H7 (cell line): ENCODE data around the gene BRD3OS. TPM values are rescaled to one million over a fixed set of nuclear protein-coding genes. Genes with fewer than 3 reads are reported as not detected.
"Not testable (repeated sequence)": the region's sequence is repeated elsewhere in the genome, so short reads cannot be mapped to it uniquely, and the experiment has no call there.

Source experiments
- DNase-seq: peaks from one replicate; pipeline ENCODE4 v3.0.0; 2012
- H3K27me3 ChIP-seq: 2 replicates; pipeline ENCODE4 v1.6.0; 2011; ENCODE audit warnings: mild to moderate bottlenecking, low read length; ENCODE audit not compliant: control insufficient read depth, insufficient read depth
- H3K36me3 ChIP-seq: replicated peaks from 2 replicates; pipeline ENCODE4 v1.5.1; 2011; ENCODE audit warnings: low read length; ENCODE audit not compliant: control insufficient read depth, insufficient read depth
- H3K4me3 ChIP-seq: 2 replicates; pipeline ENCODE4 v1.5.1; 2011; ENCODE audit warnings: low read depth, mild to moderate bottlenecking, control low read depth, low read length, moderate library complexity; ENCODE audit not compliant: insufficient read depth
- total RNA-seq: library from RNA; depleted of rRNA; stranded (reverse); fragments of >200 nt; shearing (Covaris generic); gene quantifications from 2 replicates; pipeline ENCODE4 v1.2.3, GENCODE V29; 2014

Gene BRD3OS
- total RNA-seq, 1 experiment from 2014 or later = 25.7 TPM

DNA sequence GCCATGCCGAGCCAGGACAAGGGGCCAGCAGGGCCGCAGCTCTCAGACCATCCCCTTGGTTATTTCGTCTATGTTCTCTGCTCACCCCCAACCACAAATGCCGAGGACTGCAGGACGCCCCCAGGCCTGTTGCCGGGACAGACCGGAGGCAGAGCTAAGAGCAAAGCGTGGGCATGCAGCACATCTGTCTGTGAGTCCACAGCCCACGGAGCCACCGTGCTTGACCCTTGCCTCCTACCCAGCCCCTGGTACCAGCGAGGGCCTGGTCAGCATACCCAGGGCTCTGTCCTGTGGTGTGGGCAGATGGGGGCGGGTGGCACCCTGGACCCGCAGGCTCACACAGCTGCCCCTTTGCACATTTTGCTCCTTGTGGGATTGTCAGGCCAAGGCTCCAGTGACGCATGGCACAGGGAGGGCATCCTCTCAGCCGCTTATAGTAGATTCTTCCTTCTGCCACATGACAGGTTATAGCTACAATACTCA lies 37.8 kb downstream of the BRD3OS start:
- Histone ChIP-seq H3K27me3 (no peaks in the 10 kb centered on the region), H3K4me3 (no peak overlapping the region)
- peak; percentile 64 for DNase-seq

DNA sequence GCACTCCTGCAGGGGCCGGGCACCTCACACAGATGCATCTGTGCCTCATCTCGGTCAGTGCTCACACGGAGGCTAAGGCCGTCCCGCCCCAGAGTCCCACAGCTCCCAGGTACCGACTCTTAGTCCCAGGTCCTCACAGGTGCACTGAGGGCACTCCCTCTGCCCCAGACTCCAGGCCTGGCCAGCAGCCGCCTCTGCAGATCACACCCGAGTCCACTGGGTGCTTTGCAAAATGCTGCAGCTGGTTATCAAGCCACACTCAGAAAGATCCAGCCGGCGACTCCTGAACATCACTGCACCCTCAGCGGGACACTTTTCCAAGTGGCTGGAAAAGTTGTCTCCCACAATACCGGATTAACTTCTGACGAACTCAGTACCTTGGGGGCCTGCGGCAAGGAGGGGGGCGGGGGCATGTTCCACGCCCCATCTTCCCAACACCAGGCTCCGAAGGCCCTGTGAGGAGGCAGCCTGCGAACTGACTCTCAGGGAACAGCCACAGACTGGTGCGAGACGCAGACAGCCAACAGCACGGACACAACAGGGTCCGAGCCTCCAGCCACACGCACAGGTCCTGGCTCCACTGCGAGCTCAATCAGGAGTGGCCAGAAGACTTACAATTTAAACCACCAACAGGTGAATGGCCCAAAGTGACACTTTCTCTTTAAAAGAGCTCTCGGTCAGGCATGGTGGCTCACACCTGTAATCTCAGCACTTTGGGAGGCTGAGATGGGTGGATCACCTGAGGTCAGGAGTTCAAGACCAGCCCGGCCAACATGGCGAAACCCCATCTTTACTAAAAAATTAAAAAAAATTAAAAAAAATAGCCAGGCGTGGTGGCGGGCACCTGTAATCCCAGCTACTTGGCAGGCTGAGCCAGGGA lies 38.5 kb downstream of the BRD3OS start:
- Histone ChIP-seq H3K36me3 (no peaks in the 10 kb centered on the region), H3K27me3 (no peaks in the 10 kb centered on the region), H3K4me3 (no peak overlapping the region)
- DNase-seq = peak; percentile 53

More for the DNA sequence above, 37.8 kb downstream of the BRD3OS start:
- H3K36me3 ChIP-seq = no peaks in the 10 kb centered on the region

DNA sequence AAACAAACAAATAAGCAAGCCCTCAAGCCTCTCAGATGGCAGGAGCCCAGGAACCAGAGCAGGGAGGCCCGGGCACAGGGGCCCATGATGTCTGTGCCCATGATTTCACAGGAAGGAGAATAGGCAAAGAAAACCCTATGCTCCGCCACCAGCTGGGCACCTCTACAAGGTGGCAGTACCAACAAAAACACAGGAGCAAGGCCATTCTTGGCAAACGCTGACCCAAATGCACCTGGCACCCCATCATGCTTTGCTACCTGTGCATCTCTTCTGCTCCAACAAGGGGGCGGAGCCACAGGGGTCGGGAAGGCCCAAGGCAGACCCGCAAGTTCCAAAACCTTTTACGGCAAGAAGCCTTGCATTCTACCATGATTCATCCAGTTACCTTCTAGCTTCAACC lies 39.4 kb downstream of the BRD3OS start:
- H3K27me3 ChIP-seq = peaks cover 5% of the 10 kb centered on the region
- DNase-seq = peak; percentile 53
- H3K36me3 ChIP-seq = no peaks in the 10 kb centered on the region
- H3K4me3 ChIP-seq = no peak overlapping the region

DNA sequence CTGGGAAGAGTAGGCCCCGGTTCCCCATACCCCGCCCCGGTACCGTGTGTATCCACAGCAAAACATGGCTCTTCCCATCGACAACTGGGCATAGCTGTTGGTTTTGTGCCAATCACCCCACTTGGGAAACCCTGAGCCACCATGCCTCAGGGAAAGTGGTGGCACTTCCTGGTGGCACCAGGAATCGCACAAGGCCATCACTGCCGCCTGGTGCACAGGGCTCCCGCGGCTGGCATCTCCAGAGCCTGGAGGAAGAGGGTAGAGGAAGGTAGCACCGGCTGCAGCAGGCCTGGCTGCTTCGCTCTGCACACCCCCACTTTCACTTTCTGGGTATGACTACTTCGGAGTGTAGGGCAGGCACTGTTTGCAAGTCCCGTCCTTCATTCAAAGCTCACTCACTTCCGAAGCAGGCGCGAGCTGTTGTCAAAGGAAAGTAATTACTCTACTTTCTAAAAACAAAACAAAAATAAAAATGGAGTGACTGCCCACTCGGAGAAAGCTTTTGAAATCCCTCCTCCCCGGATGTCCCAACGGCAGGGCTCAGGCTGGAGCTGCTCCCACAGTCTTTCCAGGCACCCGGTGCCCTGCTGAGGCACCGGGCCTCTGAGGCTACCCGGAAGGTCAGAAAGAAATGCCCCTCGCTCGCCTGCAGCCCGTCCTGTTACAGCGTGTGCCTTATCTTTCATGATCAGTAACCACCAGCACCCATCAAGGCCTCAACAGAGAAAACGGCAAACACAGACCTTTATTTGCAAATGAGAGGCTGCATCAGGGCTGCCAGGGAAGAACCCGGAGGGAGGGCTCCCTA lies 40.5 kb downstream of the BRD3OS start:
- H3K4me3 ChIP-seq = peak overlapping the region; percentile 73
- DNase-seq = peak; percentile 73
- H3K36me3 ChIP-seq = no peaks in the 10 kb centered on the region
- H3K27me3 ChIP-seq = peaks cover 15% of the 10 kb centered on the region

DNA sequence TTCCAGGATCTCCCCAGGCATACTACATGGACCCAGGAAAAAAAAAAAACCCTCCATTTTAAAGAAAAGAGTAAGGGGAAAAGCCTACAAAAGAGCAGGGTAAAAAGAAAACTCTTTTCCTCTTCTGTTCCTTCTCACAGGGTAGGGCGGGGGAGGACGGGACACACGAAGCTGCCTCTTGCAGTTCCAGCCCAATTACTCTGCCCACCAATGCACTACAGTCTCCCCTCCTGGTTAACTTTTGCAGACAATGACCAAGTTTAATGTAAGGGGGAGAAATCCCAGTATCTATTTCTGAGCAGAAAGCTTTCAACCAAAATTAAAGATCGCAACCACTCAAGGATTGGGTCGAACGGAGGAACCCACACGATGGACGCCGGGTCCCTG lies 41.2 kb downstream of the BRD3OS start:
- Histone ChIP-seq H3K4me3 (peak overlapping the region; percentile 73), H3K36me3 (no peaks in the 10 kb centered on the region), H3K27me3 (peaks cover 15% of the 10 kb centered on the region)
- peak; percentile 77 for DNase-seq

DNA sequence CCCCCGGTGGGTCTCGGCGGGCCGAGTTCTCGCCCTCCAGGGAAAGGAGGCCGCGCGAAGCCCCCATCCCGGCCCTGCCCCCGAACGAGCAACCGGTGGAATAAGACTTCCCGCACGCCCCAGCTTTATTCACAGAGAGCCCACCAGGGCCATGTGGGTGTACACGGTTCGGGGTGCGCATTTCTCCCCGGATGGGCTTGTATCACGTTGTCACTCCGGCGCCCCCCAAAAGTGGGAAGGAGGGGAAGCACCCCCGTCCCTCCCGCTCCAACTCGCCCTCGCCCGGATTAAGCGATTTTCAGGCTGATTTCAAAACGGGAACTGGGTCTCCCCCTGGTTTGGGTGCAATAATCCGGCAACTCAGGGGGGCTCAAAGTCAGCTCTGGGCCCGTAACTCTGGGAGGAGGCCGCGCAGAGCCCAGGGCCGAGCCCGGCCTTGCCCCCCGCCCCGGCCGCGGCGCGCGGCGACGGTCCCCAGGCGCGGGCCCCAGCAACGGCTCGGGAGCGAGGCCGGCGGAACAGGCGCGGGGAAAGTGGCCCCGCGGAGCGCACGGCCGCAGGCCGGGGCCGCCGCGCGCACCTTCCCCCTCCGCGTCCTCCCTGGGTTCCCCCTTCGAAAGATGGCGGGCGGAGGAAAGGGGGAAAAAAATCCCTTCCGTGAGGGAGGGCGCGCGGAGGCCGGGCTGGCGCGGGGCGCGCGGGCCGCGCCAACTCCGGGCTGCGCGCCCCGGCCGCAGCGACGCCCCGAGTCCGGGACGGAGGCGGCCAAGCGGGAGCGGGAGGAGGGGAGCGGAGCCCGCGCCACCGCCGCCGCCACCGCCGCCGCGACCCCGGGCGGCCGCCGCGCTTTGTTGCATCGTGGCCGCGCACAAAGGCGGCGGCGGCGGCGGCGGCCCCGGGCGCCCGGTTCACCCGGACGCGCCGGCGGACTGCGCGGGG lies 41.9 kb downstream of the BRD3OS start:
- Histone ChIP-seq H3K4me3 (peak overlapping the region; percentile 73), H3K27me3 (peaks cover 15% of the 10 kb centered on the region), H3K36me3 (no peaks in the 10 kb centered on the region)
- peak; percentile 88 for DNase-seq

DNA sequence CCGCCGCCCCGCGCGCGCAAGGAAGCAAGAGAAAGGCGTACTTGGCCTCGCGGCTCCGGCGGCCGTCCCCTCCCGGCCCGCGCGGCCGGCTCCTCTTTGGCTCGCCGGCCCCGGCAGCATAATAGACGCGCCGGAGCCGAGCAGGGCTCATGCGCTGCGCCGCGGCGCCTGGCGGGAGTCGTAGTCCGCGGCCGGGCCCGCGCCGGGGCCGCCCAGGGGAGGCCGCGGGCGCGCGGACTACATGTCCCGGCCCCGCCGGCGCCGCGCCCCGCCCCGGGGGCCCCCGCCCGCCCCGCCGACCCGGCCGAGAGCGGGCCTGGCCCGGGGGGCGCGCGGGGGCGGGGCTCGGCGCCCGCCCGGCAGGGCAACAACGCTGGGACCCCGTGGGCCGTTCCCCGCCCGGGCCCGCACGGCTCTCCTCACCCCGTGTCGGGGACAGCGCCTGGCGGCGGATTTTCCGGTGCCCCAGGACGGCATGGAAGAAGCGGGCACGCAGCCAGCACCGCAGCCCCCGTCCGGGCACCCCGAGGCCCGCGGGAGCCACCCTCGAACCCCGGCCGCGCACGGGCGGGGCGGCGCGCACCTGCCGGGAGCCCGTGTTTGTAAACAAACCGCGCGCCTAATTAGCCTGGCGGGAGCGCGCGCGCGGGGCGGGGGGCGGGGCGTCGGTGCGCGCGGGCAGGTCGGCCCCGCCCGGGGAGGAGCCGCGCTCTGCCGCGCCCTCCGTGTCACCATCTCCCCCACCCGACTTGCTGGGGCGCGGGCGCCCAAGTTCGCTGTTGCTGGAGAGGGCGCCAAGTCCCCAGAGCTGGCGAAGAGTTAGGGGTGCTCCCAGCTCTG lies 42.8 kb downstream of the BRD3OS start, which contains the start of gene BRD3:
Gene BRD3, minus strand, starts transcription at position 123 of the 840 bp plus-strand sequence. CDS start 14,549 bp downstream, outside the sequence.
- peak; percentile 100 for DNase-seq
- Histone ChIP-seq H3K27me3 (peaks cover 15% of the 10 kb centered on the region), H3K4me3 (peak within 1 kb of the TSS; percentile 73), H3K36me3 (no peaks in the 10 kb centered on the region)

DNA sequence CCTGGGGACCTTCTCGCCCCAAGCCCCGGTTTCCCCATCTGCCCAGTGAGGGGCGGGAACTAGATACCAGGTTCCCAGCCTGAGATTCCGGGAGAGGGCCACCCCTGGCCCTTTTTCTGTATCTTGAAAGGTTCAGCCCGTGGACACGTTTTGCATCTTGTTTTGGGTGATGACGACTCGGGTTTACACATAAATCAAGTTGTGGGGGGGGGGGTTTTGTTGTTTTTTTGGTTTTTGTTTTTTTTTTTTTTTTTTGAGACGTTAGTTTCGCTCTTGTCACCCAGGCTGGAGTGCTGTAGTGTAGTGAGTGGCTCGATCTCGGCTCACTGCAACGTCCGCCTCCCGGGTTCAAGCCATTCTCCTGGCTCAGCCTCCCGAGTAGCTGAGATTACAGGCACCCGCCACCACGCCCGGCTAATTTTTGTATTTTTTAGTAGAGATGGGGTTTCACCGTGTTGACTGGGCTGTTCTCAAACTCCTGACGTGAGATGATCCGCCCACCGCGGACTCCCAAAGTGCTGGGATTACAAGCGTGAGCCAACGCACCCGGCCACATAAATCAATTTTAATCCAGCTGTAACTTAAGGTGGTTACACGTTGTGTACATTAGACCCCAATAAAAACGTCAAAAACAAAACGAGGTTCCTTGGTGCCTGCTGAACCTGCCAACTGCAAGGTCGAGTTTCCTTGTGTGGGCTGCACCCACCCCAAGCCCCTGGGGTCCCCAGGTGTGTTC lies 43.6 kb downstream of the BRD3OS start:
- Histone ChIP-seq H3K27me3 (peaks cover 15% of the 10 kb centered on the region), H3K36me3 (no peaks in the 10 kb centered on the region), H3K4me3 (peak overlapping the region; percentile 64)
- peak; percentile 9 for DNase-seq

DNA sequence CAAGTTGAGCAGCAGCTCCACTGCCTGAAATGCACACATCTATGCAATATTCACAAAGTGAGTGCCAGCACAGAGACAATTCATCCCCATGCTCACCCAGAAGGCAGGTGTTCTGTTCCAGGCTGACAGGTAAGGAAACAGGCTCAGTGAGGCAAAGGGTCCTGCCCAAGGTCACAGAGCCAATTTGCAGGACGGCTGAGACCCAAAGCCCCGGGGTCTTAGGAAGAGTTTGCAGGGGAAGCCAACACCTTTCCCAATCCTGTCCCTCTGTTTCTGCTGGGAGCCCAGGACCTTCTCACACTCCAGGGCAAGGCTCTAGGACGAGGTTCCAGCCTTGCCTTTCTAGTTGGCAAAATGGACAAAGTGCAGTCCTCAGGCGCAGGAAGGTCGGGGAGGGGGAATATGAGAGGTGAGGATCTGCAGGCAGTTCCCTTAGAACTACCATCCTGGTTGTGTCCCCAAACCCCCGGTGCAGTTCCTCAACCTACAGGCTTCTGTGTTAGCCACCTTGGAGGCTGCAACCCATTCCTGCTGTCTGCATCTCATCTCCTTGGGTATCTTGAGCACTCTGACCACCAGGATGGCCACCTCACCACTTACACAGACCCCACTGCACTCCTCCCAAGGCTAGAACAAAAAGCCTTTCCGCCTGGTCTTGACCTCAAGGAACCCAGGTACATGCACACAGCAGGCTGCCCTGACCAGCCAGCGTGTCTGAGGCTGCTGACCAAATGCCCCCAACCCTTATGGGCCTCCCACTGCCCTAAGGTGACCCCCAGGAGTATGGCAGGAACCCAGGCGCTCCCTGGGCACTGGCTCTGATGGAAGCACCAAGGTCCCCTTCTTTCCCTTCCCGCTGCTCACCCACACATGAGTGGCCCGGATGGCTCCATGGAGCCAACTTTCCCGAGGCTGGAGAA lies 44.5 kb downstream of the BRD3OS start:
- peak; percentile 20 for DNase-seq
- H3K36me3 ChIP-seq = no peaks in the 10 kb centered on the region
- peaks cover 15% of the 10 kb centered on the region for H3K27me3 ChIP-seq
- no peak overlapping the region for H3K4me3 ChIP-seq

DNA sequence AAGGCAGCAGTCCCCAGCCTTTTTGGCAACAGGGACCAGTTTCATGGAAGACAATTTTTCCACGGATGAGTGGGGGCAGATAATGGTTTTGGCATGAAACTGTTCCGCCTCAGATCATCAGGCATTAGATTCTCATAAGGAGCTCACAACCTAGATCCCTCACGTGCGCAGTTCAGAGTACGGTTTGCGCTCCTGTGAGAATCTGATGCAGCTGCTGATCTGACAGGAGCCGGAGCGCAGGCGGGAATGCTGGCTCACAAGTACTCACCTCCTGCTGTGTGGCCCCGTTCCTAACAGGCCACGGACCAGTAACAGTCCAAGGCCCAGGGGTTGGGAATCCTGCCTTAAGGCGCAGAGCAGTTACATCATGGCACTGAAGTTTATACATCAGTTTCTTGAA lies 45.9 kb downstream of the BRD3OS start:
- no peaks in the 10 kb centered on the region for H3K36me3 ChIP-seq
- peaks cover 15% of the 10 kb centered on the region for H3K27me3 ChIP-seq
- DNase-seq = no peak
- H3K4me3 ChIP-seq = no peak overlapping the region

DNA sequence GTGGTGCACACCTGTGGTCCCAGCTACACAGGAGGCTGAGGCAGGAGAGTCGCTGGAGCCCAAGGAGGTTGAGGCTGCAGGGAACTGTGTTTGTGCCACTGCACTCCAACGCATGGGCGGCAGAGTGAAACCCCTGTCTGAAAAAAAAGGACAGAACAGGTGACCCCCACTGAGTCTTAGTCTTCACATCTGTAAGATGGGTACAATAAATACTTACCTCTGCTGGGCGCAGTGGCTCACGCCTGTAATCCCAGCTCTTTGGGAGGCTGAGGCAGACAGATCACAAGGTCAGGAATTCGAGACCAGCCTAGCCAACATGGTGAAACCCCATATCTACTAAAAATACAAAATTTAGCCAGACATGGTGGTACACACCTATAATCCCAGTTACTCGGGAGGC lies 47.4 kb downstream of the BRD3OS start:
- not testable (repeated sequence) for H3K4me3 ChIP-seq, DNase-seq, H3K36me3 ChIP-seq
- H3K27me3 ChIP-seq = peaks cover 15% of the 10 kb centered on the region

DNA sequence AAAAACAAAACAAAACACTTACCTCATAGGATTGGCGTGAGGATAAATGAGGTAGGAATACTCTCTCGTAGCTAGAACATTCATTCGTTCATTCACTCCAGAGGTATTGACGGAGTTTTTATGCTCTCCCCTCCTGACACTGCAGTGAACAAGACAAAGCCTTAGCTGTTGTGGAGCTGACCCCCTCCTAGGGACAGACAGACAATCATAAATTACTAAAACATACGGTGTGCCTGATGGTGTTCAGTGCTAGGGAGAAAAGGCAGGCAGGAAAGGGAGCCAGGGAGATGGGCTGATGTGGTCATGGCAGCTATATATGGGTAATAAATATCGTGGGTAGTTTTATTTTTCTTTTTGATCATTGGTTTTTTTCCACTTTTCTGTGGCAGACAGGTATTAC lies 48.2 kb downstream of the BRD3OS start:
- H3K36me3 ChIP-seq = no peaks in the 10 kb centered on the region
- H3K27me3 ChIP-seq = peaks cover 15% of the 10 kb centered on the region
- H3K4me3 ChIP-seq = no peak overlapping the region
- DNase-seq = no peak
